PFSK-1 (cell line): ENCODE measurements around the gene ACADL.

Source experiments
- FOXP2 ChIP-seq: optimal IDR thresholded peaks from 2 replicates; pipeline ENCODE3; 2011; ENCODE audit warnings: borderline replicate concordance, control low read depth, inconsistent platforms; ENCODE audit not compliant: insufficient read depth; ENCODE audit errors: extremely low read length, extremely low read depth
- POLR2AphosphoS5 ChIP-seq: IDR thresholded peaks from 2 replicates; pipeline ENCODE4 v1.6.1; 2012; ENCODE audit warnings: low read depth, mild to moderate bottlenecking, control low read depth, low read length, moderate library complexity
- REST ChIP-seq, 2 experiments: IDR thresholded peaks; 2 replicates each; pipeline versions ENCODE4 v1.6.1 to v1.8.0; 2011 to 2012; ENCODE audit warnings: low read depth in 2 of 2, low read length in 2 of 2, control low read depth in 1 of 2, inconsistent platforms in 1 of 2, mild to moderate bottlenecking in 1 of 2, moderate library complexity in 1 of 2; ENCODE audit not compliant: insufficient read depth in 1 of 2
- SIN3A ChIP-seq: IDR thresholded peaks from 2 replicates; pipeline ENCODE4 v1.6.1; 2012; ENCODE audit warnings: mild to moderate bottlenecking, low read length, moderate library complexity, borderline replicate concordance; ENCODE audit not compliant: insufficient read depth
- TAF1 ChIP-seq: IDR thresholded peaks from 2 replicates; pipeline ENCODE4 v1.6.1; 2012; ENCODE audit warnings: low read length, control low read depth, borderline replicate concordance; ENCODE audit not compliant: insufficient read depth

- TF ChIP-seq REST (IDR thresholded peaks at IDR 0.05; ENCODE audit: insufficient read depth in 1 of 2, low read depth in 2 of 2, low read length in 2 of 2) = no peak
- no peak for TF ChIP-seq TAF1
- no peak for TF ChIP-seq SIN3A
- no peak for TF ChIP-seq POLR2AphosphoS5
- no peak for TF ChIP-seq FOXP2
Measured at GRCh38 chr2:210227290-210228088, 2.2 kb upstream of the ACADL start.
